A204.1 (cell line): ENCODE data around the gene TEKTIP1.
A peak's percentile ranks its signal among the peaks of the same experiment; 100 is the strongest.

ENCODE experiments used
- FAIRE-seq: peaks from 2 replicates; lab custom pipeline; 2012; peaks lifted over from hg19 to GRCh38; lab: Jason Lieb, UNC

The TEKTIP1 gene

DNA sequence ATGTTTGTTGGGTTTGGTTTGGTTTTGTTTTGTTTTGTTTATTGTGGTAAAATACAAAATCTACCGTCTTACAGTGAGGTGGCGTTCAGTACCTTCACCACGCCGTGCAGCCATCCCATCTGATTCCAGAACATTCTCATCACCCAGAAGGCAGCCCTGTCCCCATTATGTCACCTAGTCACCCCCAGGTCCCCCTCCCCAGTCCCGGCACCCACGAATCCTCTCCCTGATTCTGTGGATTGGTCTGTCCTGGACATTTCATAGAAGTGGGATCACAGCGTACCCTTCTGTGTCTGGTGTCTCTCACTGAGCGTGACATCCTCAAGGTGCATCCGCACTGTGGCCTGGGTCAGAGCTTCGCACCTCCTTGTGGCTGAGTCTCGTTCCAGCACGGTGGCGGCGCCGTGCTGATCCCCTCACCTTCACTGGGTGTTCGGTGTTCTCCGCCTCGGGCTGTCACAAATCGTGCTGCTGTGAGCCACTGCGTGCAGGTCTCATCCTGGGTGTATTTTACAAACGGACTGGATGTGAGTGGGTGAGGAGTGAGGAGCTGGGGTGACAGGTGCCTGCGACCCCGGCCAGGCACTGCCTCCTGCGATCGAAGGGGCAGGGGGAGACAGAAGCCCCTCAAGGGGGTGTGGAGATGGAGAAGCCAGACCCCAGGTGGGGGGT is 580 bp upstream of the TEKTIP1 start:
- no peak for FAIRE-seq

DNA sequence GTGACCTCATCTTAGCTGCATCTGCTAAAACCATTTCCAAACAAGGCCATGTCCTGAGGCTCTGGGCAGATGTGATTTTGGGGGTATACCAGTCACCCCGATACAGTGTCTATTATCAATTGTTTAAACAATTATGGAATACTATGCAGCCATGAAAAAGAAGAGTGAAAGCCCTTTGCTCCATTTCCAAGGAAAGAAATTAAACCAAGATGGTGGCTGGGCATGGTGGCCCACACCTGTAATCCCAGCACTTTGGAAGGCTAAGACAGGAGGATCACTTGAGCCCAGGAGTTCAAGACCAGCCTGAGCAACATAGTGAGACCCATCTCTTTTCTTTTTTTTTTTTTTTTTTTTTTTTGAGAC is 763 bp downstream of the TEKTIP1 start:
- FAIRE-seq = no peak

DNA sequence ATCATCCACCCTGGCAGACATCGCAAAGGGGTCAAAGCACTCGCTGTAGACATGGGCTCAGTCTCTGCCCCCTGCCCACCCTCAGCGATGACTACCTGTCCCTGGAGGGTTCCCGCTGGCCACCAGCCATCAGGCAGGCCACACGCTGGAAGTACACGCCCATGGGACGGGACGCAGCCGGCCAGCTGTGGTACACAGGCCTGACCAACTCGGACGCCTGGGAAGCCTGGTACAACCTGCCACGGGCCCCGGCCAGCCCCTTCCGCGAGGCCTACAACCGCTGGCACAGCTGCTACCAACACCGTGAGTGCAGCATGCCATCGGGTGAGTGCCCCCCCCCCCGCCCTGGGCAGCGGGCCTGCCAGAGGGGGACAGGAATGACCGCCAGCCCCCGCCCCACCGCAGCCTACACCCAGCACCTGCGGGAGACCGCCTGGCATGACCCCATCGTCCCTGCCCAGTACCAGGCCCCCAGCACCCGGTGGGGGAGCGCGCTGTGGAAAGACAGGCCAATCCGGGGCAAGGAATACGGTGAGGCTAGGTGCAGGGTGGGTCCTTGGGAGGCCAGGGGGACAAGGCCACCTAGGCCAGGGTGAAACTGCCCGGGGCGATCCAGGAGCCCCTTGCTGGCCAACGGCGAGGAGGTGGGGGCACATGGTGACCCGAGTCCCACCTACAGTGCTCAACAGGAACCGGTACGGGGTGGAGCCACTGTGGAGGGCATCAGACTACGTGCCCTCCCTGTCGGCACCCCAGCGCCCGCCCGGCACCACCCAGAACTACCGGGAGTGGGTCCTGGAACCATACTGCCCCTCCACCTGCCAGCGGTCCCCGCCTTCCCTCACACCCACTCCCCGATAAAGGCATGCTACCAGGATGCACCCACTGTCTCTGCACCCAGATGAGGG is 4.4 kb downstream of the TEKTIP1 start:
- no peak for FAIRE-seq

DNA sequence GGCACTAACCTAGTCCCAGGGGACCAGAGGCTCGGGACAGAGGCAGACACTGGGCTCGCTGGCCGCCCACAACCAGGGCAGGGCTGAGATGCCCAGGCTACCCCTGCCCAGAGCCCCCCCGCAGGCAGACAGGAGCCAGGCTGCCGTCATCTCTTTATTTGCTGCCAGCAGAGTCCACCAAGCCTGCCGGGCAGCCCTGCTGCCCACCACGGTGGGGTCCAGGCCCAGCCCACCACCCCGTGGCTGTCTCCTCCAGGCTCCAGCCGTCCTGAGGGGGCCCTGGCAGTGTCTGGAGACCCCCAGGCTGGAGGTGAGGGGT is 5.0 kb downstream of the TEKTIP1 start:
- FAIRE-seq = no peak

- no peak for FAIRE-seq
Observed at GRCh38 chr19:3544742-3545668, 6.0 kb downstream of the TEKTIP1 start.

GRCh38 chr19:3545669-3546034 is 6.7 kb downstream of the TEKTIP1 start:
- no peak for FAIRE-seq

GRCh38 chr19:3546119-3546518 is 7.1 kb downstream of the TEKTIP1 start:
- FAIRE-seq = no peak

- no peak for FAIRE-seq
Observed at GRCh38 chr19:3547301-3547731, 8.3 kb downstream of the TEKTIP1 start.

DNA sequence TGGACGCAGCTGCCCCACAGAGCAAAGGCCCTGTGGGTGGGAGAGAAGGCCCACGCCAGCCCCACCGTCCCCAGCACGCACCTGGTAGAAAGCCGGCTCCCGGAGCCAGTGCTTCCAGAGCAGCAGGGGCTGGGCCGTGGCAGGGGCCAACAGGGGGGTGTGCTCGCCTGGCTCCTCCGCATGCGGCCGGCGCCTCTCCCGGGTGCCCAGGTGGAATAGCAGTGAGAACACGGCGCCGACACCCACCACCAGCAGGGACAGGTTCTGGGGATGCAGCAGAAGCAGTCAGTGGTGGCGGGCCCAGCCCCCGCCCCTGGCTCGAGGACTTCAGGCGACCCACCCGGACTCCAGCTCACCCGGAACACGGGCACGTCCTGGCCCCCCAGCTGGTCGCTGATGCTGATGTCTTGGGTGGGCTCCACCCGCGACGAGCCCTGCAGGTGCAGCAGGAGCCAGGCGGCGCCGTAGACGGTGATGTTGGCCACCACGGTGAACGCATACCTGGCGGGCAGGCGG is 8.9 kb downstream of the TEKTIP1 start:
- no peak for FAIRE-seq

DNA sequence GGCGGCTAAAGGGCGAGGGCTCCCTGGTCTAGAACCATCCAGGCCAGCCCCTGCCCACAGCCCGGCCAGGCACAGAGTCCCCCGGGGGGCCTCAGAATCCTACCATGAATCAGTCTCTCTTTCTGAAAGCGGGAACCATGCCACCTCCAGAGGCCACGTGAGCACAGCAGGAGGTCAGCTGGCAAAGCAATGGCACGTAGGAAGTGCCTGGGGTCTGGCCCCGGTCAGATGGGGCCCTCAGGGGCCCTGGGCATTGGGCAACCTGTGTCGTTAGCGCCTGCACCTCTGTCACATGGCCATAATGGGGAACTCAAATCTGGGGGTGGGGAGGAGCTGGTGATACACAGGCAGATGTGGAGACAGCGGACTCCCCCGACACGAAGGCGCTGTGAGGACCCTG is 9.6 kb downstream of the TEKTIP1 start:
- no peak for FAIRE-seq

DNA sequence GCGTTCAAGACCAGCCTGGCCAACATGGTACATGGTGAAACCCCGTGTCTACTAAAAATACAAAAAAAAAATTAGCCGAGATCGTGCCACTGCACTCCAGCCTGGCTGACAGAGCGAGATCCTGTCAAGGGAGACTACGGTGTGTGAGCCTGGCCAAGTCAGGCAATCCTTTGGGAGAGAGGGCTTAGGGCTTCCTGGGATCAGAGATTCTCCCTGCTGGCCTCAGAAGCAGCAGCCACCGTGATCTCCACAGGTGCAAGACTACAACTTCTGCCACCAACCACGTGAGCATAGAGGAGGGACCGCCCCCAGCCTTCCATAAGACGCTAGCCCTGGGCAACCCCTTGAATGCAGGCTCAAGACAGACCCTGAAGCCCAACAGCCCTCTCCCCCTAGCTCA is 10.8 kb downstream of the TEKTIP1 start:
- FAIRE-seq = no peak

- no peak for FAIRE-seq
Observed at GRCh38 chr19:3550947-3551791, 12.2 kb downstream of the TEKTIP1 start.

DNA sequence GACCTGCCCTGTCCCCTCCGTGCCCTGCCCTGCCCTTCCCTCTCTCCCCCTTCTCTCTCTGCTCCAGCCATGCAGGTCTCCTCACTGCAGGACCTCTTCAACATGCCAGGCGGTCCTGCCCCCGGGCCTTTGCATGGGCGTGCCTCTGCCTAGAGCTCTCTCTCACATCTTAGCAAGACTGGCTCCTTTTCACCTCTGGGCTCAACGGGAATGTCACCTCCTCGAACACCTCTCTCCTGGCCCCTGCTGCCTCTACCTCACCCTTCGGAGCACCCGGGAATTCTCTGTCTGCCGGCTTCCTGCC is 12.8 kb downstream of the TEKTIP1 start:
- FAIRE-seq = no peak

- no peak for FAIRE-seq
Observed at GRCh38 chr19:3554254-3555083, 15.5 kb downstream of the TEKTIP1 start.

- FAIRE-seq = no peak
Observed at GRCh38 chr19:3555653-3556422, 16.9 kb downstream of the TEKTIP1 start.

GRCh38 chr19:3556423-3556977 is 17.5 kb downstream of the TEKTIP1 start:
- no peak for FAIRE-seq

DNA sequence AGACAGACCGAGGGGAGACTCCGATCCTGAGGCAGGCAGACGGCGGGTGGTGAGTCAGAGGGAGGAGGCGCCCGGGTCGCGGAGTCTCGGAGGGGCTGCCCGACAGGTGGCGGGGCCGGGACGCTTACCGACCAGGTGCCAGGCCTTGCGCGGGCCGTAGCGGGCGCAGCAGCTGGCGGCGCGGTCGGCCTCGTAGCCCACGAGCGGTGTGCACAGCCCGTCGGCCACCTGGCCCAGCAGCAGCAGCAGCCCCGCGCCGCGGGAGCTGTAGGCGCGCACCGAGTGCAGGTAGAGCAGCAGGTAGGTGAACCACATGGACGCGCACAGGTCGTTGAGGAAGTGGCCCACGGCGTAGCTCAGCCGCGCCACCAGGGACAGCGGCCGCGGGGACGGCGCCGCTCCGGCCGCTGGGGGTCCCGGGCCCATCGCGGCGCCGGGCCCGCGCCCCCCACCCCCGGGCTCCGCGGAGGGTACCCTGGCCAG is 18.0 kb downstream of the TEKTIP1 start:
- no peak for FAIRE-seq

GRCh38 chr19:3557461-3558248 is 18.7 kb downstream of the TEKTIP1 start, which contains the start of gene MFSD12:
Gene MFSD12, minus strand, starts transcription at chr19:3557586. Its CDS starts 183 bp downstream, at chr19:3557403.
- peak; percentile 48 for FAIRE-seq
